Hepatocyte (in vitro differentiated cells): ENCODE measurements around the gene TGFB1I1.

Experiments used
- EZH2phosphoT487 ChIP-seq: fragments of 200-600 bp; sonication (generic); IDR thresholded peaks from one replicate; pipeline ENCODE4 v1.6.1; 2018; ENCODE audit warnings: antibody characterized with exemption, mild to moderate bottlenecking, low read depth, moderate library complexity; ENCODE audit not compliant: unreplicated experiment, severe bottlenecking
- TF ChIP-seq, protein P1 (sequence below): fragments of 200-600 bp; sonication (generic); IDR thresholded peaks from 2 replicates; pipeline ENCODE4 v1.5.1; 2016; ENCODE audit warnings: antibody characterized with exemption, mild to moderate bottlenecking; ENCODE audit not compliant: poor library complexity

DNA sequence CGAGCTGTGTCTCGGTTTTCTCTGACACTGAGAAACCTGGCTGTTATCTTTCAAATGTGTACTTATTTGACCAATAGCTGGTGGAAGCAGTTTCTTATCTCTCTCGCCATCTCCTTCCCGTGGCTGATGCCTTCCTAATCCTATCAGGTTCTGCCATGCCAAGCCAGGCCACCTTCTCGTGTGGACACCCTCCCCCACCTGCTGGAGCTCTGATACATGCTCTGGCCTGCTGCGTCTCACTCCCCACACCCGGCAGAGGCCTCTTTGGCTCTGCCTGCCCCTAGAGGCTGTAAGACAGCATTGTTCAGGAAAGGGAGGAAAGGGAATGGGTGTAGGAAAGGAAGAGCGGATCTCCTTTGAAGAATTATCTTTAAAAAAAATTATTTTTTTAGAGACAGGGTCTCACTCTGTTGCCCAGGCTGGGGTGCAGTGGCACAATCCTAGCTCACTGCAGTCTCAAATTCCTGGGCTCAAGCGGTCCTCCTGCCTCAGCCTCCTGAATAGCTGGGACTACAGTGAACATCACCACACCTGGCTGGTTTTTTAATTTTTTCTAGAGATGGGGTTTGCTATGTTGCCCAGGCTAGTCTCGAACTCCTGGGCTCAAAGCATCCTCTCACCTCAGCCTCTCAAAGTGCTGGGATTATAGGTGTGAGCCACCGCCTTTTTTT lies 20.1 kb upstream of the TGFB1I1 start:
- TF ChIP-seq, protein P1, sequence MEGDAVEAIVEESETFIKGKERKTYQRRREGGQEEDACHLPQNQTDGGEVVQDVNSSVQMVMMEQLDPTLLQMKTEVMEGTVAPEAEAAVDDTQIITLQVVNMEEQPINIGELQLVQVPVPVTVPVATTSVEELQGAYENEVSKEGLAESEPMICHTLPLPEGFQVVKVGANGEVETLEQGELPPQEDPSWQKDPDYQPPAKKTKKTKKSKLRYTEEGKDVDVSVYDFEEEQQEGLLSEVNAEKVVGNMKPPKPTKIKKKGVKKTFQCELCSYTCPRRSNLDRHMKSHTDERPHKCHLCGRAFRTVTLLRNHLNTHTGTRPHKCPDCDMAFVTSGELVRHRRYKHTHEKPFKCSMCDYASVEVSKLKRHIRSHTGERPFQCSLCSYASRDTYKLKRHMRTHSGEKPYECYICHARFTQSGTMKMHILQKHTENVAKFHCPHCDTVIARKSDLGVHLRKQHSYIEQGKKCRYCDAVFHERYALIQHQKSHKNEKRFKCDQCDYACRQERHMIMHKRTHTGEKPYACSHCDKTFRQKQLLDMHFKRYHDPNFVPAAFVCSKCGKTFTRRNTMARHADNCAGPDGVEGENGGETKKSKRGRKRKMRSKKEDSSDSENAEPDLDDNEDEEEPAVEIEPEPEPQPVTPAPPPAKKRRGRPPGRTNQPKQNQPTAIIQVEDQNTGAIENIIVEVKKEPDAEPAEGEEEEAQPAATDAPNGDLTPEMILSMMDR: peak; percentile 53
- TF ChIP-seq EZH2phosphoT487: no peak
